HG03139 (cell line): ENCODE measurements around the gene USP34.

Source experiments
- ATAC-seq: cut with Tn5 transposase; IDR thresholded peaks from one replicate; pipeline ENCODE4 v1.9.1; 2021; ENCODE audit not compliant: unreplicated experiment

Gene USP34

DNA sequence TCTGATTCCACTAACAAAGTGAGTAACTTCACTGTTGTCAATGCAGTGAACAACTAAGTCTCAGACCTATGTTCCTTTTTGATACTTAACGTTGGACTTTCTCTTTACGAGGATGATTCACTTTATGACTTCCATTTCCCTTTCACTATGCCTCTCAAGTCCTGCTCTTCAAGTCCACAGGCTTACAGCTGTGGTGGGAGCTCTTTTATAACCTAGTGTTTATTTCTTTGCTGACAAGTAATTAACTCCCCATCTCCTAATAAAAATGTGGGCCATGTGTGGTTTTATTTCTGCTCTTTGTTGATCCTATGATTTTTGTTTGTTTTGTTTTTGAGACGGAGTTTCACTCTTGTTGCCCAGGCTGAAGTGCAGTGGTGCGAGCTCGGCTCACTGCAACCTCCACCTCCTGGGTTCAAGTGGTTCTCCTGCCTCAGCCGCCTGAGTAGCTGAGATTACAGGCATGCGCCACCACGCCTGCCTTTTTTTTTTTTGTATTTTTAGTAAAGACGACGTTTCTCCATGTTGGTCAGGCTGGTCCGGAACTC lies 142.1 kb downstream of the USP34 start:
- ATAC-seq: no peak

- no peak for ATAC-seq
These were observed 143.7 kb downstream of the USP34 start for GRCh38 chr2:61327173-61327572.

DNA sequence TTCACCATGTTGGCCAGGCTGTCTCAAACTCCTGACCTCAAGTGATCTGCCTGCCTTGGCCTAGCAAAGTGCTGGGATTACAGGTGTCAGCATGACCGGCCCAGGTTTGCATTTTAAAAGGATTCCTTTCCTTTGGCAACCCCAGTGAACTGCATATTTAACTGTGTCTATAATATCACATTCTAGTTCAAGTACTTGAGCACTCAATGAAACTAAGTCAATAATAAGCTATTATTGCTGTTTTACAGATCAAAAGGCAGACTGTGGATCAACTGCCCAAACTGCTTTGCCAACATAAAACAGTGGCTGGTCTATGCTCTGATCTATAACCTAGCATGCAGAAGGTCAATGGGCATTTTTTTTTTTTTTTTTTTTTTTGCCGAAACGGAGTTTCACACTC lies 144.5 kb downstream of the USP34 start:
- no peak for ATAC-seq

DNA sequence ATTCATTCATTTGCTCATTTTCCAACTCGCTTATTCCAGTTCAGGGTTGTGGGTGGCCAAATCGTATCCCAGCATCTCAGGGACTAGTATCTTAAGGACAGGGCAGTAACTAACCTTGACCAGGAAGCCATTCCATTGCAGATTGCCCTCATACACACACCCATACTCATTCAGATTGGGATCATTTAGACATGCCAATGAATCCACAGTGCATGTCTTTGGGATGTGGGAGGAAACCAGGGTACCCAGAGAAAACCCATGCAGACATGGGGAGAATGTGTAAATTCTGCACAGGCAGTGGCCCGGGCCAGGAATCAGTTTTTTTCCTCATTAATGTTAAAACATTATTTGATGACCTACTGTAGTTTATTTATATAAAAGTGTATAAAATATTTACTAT lies 150.7 kb downstream of the USP34 start:
- ATAC-seq: no peak

- no peak for ATAC-seq
These were observed 152.3 kb downstream of the USP34 start for GRCh38 chr2:61318553-61318952.

- ATAC-seq: no peak
These were observed 174.9 kb downstream of the USP34 start for GRCh38 chr2:61295981-61296380.

DNA sequence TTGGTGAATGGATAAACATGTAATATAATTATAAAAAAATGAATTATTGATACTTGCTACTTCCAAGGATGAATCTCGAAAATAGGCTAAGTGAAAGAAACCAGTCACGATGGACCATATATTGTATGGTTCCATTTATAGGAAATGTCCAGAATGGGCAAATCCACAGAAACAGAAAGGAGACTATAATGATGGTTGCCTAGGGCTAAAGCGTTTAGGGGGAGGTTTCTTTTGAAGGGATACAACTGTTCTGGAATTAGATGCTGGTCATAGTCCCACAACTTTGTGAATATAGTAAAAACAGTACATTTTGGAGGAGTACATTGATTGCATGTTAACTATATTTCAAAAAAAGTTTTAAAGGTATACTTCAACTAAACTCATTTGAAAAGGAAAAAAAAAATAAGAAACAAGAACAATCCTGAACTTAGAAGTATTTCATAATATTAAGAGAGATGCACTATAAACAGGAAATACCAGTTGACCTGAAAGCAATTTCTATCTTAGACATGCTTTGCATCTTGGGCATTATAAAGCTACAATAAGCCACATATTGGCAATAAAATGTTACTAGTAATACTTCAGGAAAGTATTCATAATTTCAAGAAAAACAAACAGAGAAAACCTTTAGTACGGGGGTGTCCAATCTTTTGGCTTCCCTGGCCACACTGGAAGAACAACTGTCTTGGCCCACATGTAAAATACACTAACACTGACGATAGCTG lies 178.9 kb downstream of the USP34 start:
- ATAC-seq: no peak

DNA sequence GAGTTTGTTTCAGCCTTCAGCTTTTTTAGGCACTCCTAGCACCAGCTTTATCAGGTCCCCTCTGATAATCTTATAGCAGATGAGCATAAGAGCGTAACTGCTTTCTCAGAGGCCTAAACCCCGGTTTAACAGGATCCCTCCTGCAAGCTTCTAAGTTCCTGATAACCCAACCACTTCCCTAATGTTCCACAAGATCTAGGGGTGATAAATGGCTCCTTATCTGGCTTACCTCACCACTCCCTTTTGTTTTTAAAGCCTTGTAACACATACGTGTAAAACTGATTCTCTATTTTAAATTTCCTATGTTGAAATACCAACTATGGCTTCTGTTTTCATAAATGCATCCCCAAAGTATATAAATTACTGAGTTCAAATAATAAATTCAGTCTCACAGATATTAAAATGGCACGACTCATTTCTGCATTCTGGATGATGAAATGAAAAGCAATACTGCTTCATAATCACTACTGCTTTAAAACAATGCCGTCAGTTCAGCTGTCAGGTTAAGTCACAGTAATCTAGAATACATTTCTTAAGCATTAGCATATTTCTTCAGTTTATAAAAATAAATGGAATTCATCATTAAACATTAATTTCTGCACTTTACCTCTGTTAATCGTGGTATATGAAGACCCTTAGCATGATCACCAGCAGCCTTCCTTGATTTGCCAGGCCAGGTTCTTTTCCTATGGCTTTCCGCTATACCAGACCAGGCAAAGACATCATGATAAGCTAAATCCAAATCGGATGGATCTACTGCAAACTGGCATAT lies 182.6 kb downstream of the USP34 start:
- no peak for ATAC-seq

GRCh38 chr2:61287254-61287653 lies 183.6 kb downstream of the USP34 start:
- ATAC-seq: no peak

- ATAC-seq: no peak
These were observed 187.3 kb downstream of the USP34 start for GRCh38 chr2:61283443-61284160.

DNA sequence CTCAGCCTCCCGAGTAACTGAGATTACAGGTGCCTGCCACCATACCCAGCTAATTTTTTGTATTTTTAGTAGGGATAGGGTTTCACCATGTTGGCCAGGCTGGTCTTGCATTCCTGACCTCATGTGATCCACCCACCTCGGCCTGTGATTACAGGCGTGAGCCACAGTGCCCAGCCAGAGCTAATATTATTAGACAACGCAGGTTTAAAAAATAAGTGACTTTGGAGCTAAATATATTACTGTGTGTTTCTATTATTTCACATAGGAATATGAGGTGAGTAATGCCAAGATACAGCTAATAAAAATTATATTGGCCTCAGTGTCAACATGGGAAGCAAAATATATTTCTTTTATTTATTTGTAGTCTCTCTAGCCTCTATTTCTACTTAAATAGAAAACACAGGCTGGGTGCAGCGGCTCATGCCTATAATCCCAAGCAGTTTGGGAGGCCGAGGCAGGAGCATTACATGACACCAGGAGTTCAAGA lies 188.7 kb downstream of the USP34 start:
- no peak for ATAC-seq

DNA sequence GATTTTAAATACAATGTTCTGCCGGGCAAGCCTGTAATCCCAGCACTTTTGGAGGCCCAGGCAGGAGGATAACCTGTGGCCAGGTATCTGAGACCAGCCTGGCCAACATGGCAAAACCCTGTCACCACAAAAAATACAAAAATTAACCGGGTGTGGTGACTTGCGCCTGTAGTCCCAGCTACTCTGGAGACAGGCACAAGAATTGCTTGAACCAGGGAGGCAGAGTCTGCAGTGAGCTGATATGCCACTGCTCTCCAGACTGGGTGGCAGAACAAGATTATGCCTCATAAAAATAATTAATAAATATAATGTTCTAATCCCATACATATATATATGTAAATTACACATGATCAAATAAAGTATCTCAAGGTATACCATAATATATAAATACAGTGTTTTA lies 189.6 kb downstream of the USP34 start:
- no peak for ATAC-seq

- no peak for ATAC-seq
These were observed 193.1 kb downstream of the USP34 start for GRCh38 chr2:61277756-61278155.

- no peak for ATAC-seq
These were observed 195.2 kb downstream of the USP34 start for GRCh38 chr2:61275575-61276184.

GRCh38 chr2:61272421-61273070 lies 198.3 kb downstream of the USP34 start:
- ATAC-seq: no peak

GRCh38 chr2:61268249-61268648 lies 202.6 kb downstream of the USP34 start:
- ATAC-seq: no peak

- ATAC-seq: no peak
These were observed 204.0 kb downstream of the USP34 start for GRCh38 chr2:61266632-61267505.

- no peak for ATAC-seq
These were observed 207.1 kb downstream of the USP34 start for GRCh38 chr2:61263830-61264229.

DNA sequence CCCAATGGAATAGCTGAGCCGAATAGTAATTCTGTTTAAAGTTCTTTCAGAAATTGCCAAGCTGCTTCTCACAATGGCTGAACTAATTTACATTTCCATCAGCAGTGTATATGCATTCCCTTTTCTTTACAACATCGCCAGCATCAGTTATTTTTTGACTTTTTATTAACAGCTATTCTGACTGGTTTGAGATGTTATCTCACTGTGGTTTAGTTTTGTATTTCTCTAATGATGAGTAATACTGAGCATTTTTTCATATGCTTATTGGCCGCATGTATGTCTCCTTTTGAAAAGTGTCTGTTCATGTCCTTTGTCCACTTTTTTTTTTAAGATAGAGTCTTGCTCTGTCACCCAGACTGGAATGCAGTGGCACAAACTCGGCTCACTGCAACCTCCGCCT lies 208.2 kb downstream of the USP34 start:
- no peak for ATAC-seq

- no peak for ATAC-seq
These were observed 213.4 kb downstream of the USP34 start for GRCh38 chr2:61257446-61257845.
